Femur (tissue), 1 donor: ENCODE data around the gene TMUB1.

Experiments
- DNase-seq: peaks from one replicate; pipeline ENCODE4 v3.0.0-alpha.2; 2017

The TMUB1 gene

DNA sequence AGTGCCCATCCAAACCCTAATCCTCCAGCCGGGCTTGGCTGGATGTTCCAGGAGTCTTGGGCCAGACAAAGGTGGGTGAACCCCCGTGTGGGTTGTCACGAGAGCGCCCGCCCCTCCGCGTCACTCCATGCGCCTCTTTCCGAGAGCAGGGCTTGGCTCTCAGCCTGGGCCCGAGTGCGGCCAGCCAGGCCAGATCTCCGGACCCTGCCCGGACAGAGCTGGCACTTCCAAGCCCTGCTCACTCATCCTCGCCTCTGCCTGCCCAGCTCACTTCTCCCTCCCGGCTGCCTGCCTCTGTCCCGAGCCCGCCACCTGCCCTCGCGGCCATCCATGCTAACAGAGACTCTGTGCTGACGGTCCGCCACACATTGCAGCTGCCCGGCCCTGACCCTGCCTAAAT is 37.6 kb upstream of the TMUB1 start:
- DNase-seq: no peak

DNA sequence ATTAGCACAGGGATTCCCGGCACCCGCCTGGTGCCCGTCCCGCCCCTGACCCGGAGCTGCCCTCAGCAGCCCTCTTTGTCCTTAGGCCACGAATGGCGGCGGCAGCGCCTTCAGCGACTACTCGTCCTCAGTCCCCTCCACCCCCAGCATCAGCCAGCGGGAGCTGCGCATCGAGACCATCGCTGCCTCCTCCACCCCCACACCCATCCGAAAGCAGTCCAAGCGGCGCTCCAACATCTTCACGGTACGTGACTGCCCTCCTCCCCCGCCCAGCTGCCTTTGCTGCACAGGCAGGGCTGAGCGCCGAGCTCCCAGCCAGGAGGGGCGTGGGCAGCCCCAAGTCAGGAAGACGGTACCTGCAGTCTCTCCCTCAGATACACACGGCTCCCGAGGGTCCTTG is 36.6 kb upstream of the TMUB1 start:
- DNase-seq: no peak

DNA sequence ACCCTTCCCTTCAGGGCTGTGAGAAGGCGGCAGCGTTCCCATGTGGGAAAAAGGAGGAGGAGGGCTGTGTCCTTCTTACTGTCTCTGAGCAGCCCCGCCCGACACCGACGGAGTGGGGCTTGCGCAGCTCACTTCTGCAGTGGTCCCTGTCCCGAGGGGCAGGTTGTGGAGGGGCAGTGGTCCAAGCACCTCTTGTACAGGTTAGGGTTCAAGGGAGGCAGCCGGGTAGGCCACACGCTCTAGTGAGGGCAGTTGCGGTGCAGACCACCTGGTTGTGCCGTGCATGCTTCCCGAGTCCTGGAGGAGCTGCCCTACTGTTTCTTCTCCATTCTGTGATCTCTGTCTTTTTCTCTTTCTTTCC is 35.7 kb upstream of the TMUB1 start:
- DNase-seq: no peak

DNA sequence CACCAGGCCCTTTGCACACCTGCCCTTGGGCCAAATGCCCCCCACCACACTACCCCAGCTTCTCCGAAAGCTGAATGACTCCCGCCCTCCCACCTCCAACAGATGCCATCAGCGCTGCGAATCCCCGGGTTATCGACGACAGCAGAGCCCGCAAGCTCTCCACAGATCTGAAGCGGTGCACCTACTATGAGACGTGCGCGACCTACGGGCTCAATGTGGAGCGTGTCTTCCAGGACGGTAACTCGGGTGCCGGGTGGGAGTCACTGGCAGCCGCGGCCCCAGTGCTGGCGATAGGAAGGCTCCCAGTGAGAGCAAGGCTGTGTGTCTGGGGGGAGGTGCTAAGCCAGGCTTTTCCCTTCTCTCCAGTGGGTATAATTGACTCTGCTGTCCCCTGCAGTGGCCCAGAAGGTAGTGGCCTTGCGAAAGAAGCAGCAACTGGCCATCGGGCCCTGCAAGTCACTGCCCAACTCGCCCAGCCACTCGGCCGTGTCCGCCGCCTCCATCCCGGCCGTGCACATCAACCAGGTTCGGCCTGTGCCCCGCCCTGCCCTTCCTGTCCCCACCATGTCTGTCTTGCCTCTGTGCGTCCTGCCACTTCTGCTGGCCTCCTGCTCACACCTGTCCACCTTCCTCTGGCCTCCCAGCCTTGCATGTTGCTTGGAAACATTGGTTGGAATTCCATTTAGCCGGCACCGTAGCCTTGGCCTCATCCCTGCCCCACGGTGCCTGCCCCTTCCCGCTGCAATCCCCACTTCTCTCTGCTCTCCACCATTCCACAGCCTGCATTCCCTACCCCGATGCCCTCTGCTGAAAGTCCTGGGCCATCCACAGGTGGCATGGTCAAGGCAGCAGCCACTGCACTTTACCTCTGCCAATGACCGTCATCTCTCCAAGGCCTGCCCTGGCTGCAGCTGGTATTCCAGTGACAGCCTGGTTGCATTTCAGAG is 35.1 kb upstream of the TMUB1 start:
- no peak for DNase-seq

DNA sequence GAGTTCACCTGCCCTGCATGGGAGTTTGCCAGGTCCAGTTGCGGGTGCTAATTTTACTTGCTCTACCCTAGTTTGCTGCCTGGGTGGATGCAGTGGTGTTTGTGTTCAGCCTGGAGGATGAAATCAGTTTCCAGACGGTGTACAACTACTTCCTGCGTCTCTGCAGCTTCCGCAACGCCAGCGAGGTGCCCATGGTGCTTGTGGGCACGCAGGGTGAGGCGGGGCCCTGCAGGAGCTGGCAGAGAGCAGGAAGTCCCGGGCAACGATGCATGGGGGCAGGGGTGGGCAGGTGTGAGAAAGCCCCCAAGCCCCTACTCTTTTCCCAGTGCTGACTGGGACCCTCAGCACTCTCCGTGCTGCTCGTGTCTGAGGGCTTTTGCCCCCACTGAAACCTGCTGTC is 34.3 kb upstream of the TMUB1 start:
- no peak for DNase-seq

DNA sequence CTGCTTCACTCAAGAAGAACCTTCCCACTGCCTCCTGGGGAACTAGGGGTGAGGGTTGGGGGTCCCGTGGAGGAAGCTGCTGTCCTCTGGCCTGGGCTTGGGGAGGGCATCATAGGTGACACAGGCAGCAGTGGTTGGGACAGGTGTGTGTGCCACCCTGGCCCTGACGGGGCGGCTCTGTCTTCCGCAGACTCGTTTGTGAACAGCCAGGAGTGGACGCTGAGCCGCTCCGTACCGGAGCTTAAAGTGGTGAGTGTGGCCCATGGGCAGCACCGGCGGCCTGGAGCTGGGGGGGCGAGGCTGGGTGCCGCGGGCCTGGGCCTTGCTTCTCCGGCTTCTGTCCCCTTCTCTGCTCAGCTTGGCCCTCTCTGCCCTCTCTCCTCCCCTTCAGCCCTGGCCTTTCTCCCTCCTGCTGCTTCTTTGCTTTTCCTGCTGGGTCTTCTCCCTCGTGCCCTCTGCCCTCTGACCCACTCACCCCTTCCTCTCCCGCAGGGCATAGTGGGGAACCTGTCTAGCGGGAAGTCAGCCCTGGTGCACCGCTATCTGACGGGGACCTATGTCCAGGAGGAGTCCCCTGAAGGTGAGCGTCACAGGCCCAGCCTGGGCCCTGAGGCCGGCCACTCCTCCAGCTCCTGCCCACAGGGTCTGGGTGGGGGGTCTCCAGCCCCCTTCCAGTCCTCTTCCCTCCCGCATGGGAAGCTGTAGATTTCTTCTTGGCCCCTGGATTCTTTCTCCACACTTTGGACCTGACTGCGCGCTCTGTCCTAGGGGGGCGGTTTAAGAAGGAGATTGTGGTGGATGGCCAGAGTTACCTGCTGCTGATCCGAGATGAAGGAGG is 33.5 kb upstream of the TMUB1 start:
- DNase-seq: no peak

DNA sequence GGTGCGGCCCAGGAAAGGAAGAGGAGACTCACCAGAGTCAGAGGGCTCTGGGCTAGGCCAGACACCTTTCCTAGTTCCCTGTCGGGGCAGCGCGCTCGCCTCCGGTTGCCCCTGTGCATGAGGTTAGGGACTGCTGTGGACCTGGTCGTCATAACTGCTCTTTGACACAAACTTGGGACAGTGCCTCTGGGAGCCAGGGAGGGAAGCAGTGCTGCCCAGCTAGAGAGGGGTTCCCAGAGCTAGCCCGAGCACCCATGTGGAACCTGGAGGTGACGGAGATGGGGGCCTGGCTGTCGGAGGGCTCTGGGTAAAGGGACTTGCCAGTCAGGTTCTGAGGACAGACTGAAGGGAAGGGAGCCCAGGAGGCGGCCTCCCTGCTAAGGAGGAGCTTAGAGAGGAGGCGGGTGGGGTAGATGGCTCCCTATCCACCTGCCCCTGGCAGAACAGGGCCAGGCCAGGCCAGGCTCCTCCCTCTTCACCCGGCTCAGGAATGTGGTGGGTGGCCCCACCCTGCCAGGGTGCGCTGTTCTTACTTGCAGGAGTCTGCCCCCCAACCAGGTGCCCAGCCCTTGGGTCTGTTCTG is 32.6 kb upstream of the TMUB1 start:
- DNase-seq: no peak

DNA sequence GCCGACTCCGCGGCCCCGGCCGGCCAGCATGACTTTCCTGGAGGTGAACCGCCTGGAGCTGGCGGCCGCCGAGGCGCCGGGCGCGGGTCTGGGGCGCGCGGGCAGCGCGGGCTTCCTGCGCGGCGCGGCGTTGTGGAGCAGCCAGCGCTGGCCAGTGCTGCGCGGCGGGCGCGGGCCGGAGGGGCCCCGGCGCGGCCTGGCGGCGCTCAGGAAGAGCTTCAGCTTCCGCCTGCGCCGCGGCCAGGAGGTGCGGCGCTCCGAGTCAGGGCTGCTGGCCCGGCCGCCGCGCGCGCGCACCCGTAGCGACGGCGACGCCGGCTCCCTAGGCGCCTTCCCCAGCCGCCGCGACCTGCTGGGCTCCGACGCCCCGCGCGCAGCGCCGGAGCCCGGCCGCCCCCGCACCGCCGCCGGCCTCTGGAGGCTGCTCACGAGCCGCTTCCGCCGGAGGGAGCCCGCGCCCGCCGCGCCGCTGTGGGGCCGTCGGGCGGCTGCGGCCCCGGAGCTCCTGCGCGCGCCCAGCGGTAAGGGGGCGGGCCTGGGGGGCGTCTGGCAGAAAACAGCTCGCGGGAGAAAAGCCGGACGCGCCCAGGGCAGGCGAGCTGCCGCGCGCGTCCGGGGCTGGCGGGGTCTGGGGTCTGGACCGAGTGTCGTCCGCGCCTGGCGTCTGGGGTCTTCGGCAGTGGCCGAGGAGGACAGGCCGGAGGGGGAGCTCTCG is 32.0 kb upstream of the TMUB1 start:
- no peak for DNase-seq

DNA sequence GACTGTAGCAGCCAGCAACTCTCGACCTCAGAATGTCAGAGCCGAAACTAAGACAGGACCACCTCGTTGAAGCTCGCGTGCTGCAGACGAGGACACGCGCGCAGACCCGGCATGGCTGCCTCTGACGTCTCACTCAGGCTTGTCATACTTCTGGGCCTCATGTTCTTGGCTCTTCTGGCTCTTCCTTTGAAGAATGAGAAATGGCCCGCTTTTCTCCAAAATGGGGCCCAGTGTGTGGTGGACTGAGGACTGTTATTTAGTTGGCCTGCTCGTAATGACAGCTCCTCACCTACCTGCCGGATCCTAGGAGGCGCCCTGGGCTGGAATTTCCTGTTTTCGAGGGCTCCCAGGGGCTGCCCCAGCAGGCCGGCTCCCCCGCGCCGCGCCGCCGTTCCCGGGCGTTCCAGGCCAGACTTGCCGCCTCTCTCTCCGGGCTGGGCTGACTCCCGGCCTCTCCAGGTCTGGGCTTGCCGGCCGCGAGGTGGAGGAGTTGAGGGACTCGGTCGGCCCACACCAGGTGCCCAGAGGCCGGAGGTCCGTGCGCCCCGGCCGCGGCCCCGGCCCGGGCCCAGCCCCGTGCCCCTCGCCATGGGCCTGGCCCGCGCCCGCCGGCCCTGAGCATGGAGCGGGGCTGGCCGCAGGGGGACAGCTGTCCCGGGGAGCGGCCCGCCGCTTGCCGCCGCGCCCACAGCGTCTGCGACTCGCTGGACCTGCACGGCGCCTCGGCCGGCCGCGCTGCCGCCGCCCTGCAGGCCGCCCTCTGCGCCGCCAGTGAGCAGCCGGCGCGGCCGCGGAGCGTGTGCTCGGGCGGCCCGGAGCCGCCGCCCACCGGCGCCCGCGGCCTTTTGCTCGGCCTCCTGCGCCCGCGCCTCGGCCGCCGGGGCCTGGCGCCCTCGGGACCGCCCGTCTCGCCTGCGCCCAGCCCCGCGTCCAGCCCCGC is 31.1 kb upstream of the TMUB1 start:
- DNase-seq: no peak

DNA sequence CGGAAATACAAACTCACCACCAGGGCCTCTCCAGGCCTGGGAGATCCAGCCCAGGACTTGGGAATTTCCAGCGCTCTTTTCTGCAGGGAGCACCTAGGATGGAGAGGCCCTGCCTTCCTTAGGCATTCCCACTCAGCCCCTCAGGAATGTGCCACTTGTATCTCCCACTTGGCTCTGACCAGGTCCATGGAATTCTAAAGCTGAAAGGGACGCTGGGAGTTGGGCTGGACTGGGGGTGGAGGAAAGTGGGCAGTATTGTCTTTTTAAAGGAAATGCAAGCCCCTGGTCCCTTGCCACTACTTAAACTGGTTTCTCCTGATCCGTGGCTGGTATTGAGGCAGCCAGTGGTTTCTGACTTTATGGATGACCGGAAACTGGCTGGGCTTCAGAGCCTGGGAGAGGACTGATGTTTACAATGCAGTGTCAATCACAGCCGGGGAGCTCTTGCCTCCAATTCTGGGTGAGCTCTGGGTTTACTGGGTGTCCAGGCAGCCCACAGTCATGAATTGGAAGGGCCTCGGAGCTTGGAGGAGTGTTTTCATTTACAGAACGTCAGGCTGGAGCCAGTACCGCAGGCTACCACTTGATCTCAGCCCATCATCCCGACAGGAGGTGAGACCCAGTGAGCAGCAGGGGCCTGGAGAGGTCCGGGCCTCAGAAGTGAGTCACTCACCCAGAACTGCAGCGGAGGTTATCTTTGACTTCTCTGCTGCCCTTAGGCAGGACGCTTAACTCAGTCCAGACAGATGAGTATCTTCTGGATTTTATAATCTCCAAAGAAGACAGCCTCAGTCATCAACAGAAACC is 30.3 kb upstream of the TMUB1 start:
- no peak for DNase-seq

DNA sequence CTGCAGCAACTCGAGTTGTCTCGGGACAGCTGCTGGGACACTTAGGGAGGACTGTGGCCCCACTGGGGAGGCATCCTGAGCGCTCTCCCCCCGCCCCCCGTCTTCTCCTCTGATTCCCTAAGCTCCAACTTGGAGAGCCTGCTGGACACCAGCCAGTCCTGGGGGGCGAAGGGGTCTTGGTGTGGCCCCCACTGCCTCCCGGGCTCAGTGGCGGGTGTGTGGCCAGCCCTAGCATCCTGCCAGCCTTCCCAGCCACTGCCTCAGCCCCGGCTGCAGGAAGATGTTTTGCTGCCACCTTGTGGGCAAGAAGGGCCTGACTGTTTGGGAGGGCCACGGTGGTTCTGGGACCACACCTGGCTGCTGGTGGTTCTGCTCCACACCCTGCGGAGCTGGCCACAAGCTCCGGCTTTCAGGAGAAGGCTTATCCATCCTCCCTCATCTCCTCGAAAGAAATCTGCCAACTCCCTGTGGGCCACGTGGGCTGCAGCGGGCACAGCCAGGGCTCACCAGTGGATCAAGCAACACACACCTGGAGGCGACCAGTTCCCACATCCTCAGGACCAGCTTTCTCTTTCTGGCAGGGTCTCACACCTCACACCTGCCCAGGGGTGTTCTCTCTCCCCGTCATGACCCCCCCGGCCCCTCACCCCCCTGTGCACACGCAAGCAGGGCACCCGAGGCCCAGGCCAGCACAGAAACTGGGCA is 27.8 kb upstream of the TMUB1 start:
- peak; percentile 84 for DNase-seq

DNA sequence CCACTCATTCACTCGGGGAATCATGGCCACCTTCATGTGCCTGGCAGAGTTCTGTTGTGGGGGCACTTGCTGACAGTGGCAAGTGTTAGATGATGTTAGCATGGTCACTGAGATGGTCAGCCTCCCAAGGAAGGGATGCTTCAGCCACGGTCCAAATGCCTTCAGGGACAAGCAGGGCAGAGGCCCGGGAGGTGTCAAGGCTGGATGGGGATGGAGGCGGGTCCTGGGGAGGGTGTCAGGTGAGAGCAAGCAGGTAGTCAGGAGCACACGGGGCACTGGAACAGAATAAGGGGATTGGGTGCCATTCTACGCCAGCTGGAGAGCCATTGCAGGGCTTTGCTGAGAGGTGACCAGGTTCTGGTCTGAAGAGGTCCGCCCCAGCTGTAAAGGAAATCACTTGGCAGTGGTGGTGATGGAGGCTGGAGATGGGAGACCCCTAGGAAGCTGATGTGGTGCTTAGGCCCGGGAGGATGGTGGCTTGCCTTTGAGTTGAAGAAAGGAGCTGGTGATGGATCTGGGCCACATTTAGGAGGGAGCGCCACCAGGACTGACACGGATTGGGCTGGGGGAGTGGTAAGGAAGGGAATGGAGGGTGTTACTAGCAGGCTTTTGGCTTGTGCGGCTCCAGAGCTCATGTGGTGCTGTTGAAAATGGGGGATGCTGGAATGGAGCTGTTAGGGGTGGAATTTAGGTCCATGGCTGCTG is 27.1 kb upstream of the TMUB1 start:
- DNase-seq: no peak

DNA sequence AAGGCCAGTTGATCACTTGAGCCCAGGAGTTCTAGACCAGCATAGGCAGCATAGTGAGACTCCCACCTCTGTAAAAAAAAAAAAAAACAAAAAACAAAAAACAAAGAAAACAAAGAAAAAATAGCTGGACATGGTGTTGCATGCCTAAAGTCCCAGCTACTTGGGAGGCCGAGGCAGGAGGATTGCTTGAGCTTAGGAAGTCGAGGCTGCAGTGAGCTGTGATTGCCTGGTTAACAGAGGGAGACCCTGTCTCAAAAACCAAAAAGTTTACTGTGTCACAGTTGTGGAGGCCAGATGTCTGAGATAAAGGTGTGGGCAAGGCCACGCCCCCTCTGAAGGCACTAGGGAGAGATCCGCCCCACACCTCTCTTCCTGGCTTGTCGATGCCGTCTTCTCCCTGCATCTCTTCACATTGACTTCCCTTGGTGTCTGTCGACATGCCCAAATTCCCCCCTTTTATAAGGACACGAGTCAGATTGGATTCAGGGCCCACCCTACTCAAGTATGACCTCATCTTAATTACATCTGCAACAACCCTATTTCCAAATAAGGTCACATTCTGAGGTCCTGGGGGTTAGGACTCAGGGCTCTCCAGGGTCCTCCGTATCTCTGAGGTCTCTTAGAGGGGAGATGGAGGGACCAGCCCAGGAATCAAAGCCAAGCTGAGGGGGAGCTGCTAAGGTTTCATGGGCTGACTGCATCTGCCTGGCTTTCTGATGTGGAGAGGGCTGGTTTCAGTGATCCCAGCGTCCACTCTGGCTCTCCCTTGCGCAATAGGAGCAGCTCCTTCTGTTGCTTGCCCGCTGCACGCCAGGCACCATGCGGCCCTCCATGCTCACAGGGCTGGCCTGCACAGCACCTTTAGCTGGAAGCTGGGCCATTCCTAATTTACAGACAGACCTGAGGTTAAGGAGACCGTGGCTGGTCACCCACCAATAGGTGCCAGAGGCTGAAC is 26.1 kb upstream of the TMUB1 start:
- DNase-seq: no peak

DNA sequence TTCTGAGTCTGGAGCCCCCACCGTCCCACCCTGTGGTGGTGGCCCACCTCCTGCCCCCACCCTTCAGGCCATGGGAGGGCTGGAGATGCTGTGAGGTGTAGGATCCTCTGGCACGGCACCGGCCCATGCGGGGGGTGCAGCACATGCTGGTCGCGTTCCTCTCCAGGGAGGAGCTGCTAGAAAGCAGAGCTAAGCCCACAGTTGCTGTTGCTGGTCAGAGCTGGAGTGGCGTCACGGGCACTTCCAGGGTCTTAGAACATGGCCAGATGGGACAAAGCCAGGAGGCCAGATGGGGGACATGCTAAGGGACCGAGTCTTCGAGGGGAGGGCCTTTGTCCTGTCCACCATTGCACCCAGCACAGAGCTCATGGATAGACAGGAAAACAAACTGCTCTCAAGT is 24.6 kb upstream of the TMUB1 start:
- no peak for DNase-seq

DNA sequence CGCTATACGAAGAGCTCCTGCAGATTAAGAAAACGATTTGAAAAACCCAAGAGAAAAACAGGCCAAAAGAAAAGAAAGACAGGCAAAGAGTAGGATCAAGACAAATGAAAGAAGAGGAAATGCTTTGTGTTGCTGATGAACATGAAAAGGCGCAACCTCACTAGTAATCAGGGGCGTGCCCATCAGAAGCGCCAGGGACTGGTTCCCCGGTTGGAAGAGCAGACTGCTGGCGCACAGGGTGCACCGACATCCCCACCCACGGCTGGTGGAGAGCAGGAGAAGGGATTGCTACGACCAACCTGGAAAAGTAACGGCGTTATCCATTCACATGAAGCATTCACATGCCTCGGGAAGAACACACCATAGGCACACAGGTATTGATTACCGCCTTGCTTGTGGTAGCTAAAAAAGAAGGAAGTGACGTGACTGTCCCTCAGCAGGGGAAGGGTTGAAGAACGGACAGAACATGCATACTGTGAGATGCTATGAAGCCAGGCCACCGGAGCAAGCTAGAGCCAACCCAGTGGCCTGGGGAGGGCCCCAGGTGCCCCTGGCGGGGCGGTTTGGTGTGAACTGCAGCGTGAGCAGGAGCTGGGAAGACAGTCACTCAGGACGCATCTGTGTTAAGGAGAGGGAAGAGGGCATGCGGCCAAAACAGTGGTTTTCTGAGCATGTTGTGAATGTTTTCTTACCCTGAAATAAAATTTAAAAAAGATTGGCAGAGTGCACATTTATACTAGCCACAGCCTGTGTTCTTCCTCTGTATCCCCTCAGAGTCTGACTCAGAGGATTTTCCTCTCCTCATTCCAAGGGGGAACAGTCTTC is 21.3 kb upstream of the TMUB1 start:
- peak; percentile 69 for DNase-seq

DNA sequence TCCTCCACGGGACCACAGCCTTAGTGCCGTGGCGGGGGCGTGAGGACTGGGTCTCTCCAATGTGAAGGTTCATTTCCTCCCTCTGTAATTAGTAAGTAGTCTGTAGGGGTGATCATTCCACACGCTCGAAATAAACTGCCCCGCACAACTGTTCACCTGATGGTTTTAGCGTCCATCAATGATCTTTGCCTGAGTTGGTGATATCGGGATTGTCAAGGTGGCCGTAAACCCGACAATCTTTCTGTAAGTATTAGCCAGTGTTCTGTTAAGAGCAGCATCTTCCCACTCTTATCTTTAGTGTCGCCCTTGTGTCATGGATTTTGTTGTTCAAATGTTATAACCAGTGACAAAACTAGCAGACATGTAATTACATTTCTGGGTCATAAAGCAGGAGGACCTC is 20.7 kb upstream of the TMUB1 start:
- no peak for DNase-seq

DNA sequence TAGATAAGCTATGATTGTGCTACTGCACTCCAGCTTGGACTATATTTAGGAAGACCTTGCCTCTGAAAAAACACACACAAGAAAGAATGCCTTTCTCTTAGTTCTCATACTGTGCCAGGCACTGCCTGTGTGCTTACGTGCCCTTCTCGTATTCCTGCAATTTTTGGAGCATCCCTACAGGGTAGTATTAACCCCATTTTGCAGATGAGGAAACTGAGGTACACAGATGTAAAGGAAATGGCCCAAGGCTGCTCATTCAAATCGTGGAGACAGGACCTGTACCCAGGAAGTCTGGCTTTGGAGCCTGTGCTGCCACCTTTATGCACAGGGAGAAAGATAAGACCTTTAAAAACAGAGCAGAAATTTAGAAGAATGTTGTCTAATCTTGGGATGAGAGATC is 19.7 kb upstream of the TMUB1 start:
- DNase-seq: no peak
